ENCODE data around the gene SSH3. TPM values are rescaled to one million over a fixed set of nuclear protein-coding genes. Genes with fewer than 3 reads are reported as not detected.

SSH3 gene
- total and polyA plus RNA-seq, 10 donors = 4.3 to 31.8 (median 19.7) TPM

DNA sequence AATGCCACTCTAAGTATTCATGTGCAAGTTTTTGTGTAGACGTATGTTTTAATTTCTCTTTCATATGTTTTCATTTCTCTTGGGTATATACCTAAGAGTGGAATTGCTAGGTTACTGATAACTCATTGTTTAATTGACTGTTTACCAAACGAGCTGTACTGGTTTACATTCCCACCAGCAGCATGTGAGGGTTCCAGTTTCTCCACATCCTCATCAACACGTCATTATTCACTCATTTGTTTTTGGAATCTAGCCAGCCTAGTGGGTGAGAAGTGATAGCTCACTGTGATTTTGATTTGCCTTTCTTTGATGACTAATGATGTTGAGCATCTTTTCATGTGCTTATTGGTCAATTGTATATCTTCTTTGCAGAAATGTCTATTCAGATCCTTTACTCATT, 10.2 kb upstream of the SSH3 start:
- WGBS, 5 donors = 39 to 57% (median 43%) methylated on average over 3 of the region's 3 CpGs
- H3K4me1 ChIP-seq = peaks cover 19 to 61% (median 52%) of the 10 kb centered on the region in 6 donors
- H3K27ac ChIP-seq = peak overlapping the region in 4 of 8 donors; percentile 16 to 100 (median 38)

DNA sequence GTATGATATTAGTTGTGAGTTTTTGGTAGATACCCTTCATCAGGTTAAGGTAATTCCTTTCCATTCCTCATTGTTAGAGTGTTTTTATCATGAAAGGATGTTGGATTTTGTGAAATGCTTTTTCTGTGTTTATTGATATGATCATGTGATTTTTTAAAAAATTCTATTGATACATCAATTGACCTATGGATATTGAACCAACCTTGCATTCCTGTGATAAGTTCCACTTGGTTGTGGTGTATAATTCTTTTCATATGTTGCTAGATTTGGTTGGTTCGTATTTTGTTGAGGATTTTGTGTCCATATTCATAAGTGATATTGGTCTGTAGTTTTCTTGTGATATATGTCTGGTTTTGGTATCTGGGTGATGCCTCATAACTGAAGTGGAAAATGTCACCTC, 7.5 kb upstream of the SSH3 start:
- WGBS, 5 donors = 97 to 100% (median 100%) methylated on average over 1 of the region's 1 CpG
- H3K4me1 ChIP-seq = peaks cover 4 to 54% (median 29%) of the 10 kb centered on the region in 6 donors
- no peak overlapping the region for H3K4me3 ChIP-seq
- no peak overlapping the region for H3K27ac ChIP-seq
- TF ChIP-seq POLR2AphosphoS5 (IDR thresholded peaks at IDR 0.05) = no peak
- TF ChIP-seq POLR2A (IDR thresholded peaks at IDR 0.05) = no peak
- TF ChIP-seq, protein P1, sequence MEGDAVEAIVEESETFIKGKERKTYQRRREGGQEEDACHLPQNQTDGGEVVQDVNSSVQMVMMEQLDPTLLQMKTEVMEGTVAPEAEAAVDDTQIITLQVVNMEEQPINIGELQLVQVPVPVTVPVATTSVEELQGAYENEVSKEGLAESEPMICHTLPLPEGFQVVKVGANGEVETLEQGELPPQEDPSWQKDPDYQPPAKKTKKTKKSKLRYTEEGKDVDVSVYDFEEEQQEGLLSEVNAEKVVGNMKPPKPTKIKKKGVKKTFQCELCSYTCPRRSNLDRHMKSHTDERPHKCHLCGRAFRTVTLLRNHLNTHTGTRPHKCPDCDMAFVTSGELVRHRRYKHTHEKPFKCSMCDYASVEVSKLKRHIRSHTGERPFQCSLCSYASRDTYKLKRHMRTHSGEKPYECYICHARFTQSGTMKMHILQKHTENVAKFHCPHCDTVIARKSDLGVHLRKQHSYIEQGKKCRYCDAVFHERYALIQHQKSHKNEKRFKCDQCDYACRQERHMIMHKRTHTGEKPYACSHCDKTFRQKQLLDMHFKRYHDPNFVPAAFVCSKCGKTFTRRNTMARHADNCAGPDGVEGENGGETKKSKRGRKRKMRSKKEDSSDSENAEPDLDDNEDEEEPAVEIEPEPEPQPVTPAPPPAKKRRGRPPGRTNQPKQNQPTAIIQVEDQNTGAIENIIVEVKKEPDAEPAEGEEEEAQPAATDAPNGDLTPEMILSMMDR (IDR thresholded peaks at IDR 0.05 in 8 of 11, conservative IDR thresholded peaks at IDR 0.05 in 3 of 11) = no peak
- peaks cover 0 to 100% (median 69%) of the 10 kb centered on the region in 6 donors for H3K36me3 ChIP-seq
- no peaks in the 10 kb centered on the region for H3K27me3 ChIP-seq (replicated peaks in 1 of 7)
- intact Hi-C loops (cut with DNase I; ENCODE audit: low total_unique reads) = no loop called here
- no peak for DNase-seq
- H3K9me3 ChIP-seq = peaks cover 5 to 21% (median 19%) of the 10 kb centered on the region in 8 donors

More for the DNA sequence above, 10.2 kb upstream of the SSH3 start:
- no peaks in the 10 kb centered on the region for H3K27me3 ChIP-seq (replicated peaks in 1 of 7)
- H3K9me3 ChIP-seq = peaks cover 5 to 21% (median 19%) of the 10 kb centered on the region in 8 donors
- intact Hi-C loops (cut with DNase I; ENCODE audit: low total_unique reads) = no loop called here
- no peak overlapping the region for H3K4me3 ChIP-seq
- no peak for DNase-seq
- TF ChIP-seq POLR2AphosphoS5 (IDR thresholded peaks at IDR 0.05) (no peak), POLR2A (IDR thresholded peaks at IDR 0.05) (no peak)
- TF ChIP-seq, protein P1 (IDR thresholded peaks at IDR 0.05 in 8 of 11, conservative IDR thresholded peaks at IDR 0.05 in 3 of 11) = no peak
- peaks cover 0 to 82% (median 49%) of the 10 kb centered on the region in 6 donors for H3K36me3 ChIP-seq

DNA sequence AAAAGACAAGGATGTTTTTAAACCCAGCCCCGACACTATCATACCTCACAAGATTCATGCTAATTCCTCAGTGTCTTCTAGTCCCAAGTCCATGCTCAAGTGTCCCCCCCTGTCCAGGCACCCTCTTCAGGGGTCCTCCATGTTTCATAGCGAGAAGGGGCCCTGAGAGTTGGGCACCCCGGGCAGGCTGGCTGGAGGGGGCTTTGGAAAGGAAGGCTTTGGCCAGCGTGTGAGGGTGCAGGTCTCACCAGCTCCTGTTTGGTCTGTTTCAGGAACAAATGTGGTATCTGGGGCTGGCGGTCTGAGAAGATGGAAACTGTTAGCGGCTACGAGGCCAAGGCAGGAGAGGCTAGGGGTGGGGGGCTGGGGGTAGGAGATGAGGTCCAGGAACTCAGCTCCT, 4.5 kb upstream of the SSH3 start:
- DNase-seq = no peak
- H3K4me3 ChIP-seq = no peak overlapping the region
- H3K36me3 ChIP-seq = peaks cover 0 to 90% (median 65%) of the 10 kb centered on the region in 6 donors
- intact Hi-C loops (cut with DNase I; ENCODE audit: low total_unique reads) = no loop called here
- TF ChIP-seq, protein P1 (IDR thresholded peaks at IDR 0.05 in 8 of 11, conservative IDR thresholded peaks at IDR 0.05 in 3 of 11) = no peak
- TF ChIP-seq POLR2A (IDR thresholded peaks at IDR 0.05) (no peak), POLR2AphosphoS5 (IDR thresholded peaks at IDR 0.05) (no peak)
- no peaks in the 10 kb centered on the region for H3K27me3 ChIP-seq (replicated peaks in 1 of 7)
- H3K27ac ChIP-seq = no peak overlapping the region
- whole genome bisulfite sequencing, 5 donors = 91 to 100% (median 94%) methylated on average over 7 of the region's 7 CpGs
- peaks cover 5 to 53% (median 23%) of the 10 kb centered on the region in 6 donors for H3K4me1 ChIP-seq
- H3K9me3 ChIP-seq = peaks cover 5 to 21% (median 19%) of the 10 kb centered on the region in 8 donors

DNA sequence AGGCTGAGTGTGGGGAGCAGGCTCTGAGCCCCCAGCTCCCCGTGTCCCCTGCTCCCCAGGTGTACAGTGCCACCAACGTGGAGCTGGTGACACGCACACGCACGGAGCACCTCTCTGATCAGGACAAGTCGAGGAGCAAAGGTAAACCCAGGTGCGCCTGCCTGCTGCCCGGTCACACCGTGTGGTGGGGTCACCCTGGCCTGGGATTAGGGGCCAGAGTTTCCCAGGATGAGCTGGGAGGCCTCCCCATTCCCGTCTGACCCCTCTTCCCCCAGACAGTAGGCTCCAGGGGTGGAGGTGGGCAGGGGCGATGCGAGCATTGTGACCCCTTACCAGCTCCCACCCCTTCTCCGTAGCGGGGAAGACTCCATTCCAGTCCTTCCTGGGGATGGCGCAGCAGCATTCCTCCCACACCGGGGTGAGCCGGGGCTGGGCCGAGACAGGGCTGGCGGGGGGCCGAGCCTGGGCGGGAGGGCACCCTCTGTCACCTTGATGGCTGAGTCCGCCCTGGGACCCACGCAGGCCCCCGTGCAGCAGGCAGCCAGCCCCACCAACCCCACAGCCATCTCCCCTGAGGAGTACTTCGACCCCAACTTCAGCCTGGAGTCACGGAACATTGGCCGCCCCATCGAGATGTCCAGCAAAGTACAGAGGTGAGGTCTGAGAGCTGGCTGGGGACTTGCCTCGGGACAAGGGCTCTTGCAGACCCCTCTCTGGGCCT, 3.7 kb upstream of the SSH3 start:
- Histone ChIP-seq H3K9me3 (peaks cover 5 to 21% (median 19%) of the 10 kb centered on the region in 8 donors), H3K27ac (peak overlapping the region in 1 of 8 donors; percentile 4), H3K36me3 (peaks cover 0 to 82% (median 61%) of the 10 kb centered on the region in 6 donors), H3K4me1 (peaks cover 11 to 53% (median 29%) of the 10 kb centered on the region in 6 donors), H3K4me3 (no peak overlapping the region), H3K27me3 (replicated peaks in 1 of 7) (no peaks in the 10 kb centered on the region)
- TF ChIP-seq POLR2A (IDR thresholded peaks at IDR 0.05) (no peak), POLR2AphosphoS5 (IDR thresholded peaks at IDR 0.05) (peak in 2 of 3 donors; percentile 5 to 63)
- WGBS, 5 donors = 93 to 96% (median 94%) methylated on average over 16 to 29 of the region's 29 CpGs
- intact Hi-C loops (cut with DNase I; ENCODE audit: low total_unique reads) = no loop called here
- peak; percentile 65 for DNase-seq

All from spleen (tissue), 11 donors.